ENCODE results near the gene RFTN1. TPM values are rescaled to one million over a fixed set of nuclear protein-coding genes. Genes with fewer than 3 reads are reported as not detected.

RFTN1 gene
- total and polyA plus RNA-seq, 10 of the 15 experiments (the other 5 are each of a cell fraction or from before 2014, with no cell fraction given): 20.6 to 213 (median 147) TPM

GRCh38 chr3:16547561-16548357 is 34.3 kb upstream of the RFTN1 start (continued):
- TF ChIP-seq USF1 (IDR thresholded peaks at IDR 0.05; ENCODE audit: borderline replicate concordance, extremely low read length, insufficient read depth, low read depth, low read length) (no peak), RUNX3 (IDR thresholded peaks at IDR 0.05; ENCODE audit: low read length) (0 out of 2 replicates have a peak, but pooled peaks have one; percentile 9), ZZZ3 (IDR thresholded peaks at IDR 0.05; ENCODE audit: control insufficient read depth, insufficient read length, low read depth) (no peak)

GRCh38 chr3:16546186-16547010 is 32.9 kb upstream of the RFTN1 start:
- in situ Hi-C loops (cut with MboI): no loop called here
- H3K4me3 ChIP-seq: no peak overlapping the region
- intact Hi-C loops (cut with micrococcal nuclease; ENCODE audit: unreplicated experiment): no loop called here
- WGBS (ENCODE audit: insufficient coverage, insufficient replicate concordance, low lambda C conversion rate, missing lambda C conversion rate): 84% methylated on average over 12 of the region's 12 CpGs
- H3K9me3 ChIP-seq (replicated peaks; ENCODE audit: control insufficient read depth, insufficient read depth, low read length): peaks cover 3% of the 10 kb centered on the region
- DNase-seq (ENCODE audit: low read depth, low spot score) (no peak), ATAC-seq (no peak), FAIRE-seq (no peak)
- no peak overlapping the region for H3K27ac ChIP-seq (ENCODE audit: control insufficient read depth, insufficient read depth)
- no TSS peak for BruUV-seq (replicated peaks)
- no peaks in the 10 kb centered on the region for H3K36me3 ChIP-seq (ENCODE audit: control insufficient read depth in 2 of 2, insufficient read depth in 2 of 2, low read length in 1 of 2)
- no peak overlapping the region for H3K4me2 ChIP-seq (ENCODE audit: control insufficient read depth, insufficient read depth)
- ChIA-PET SMC1A (ENCODE audit: uncharacterized antibody, unreplicated experiment) (interaction anchor here (0.6 to 6.0 kb wide), 13 partner anchors 10 to 363 kb away, joined by 3 to 36 read pairs (median 4); partner anchors contain the start of genes DPH3 and OXNAD1), POLR2A (interaction anchor here (0.6 to 2.2 kb wide), 3 partner anchors 26 to 274 kb away, joined by 3 to 7 read pairs (median 4); no protein-coding TSS in a partner anchor), CTCF (interaction anchor here (1.0 to 2.3 kb wide), 5 partner anchors 17 to 277 kb away, joined by 3 to 12 read pairs (median 5); no protein-coding TSS in a partner anchor), RAD21 (ENCODE audit: unreplicated experiment) (interaction anchor here (1.1 to 1.9 kb wide), 7 partner anchors 17 to 261 kb away, joined by 3 to 9 read pairs (median 4); no protein-coding TSS in a partner anchor)
- no peak overlapping the region; the same call in 1 of the 2 replicates for H2AFZ ChIP-seq (ENCODE audit: control insufficient read depth, low read depth, low read length)
- H3K9ac ChIP-seq (ENCODE audit: control insufficient read depth, insufficient read depth, low read length): no peak overlapping the region
- H3K27me3 ChIP-seq (replicated peaks in 1 of 2; ENCODE audit: control insufficient read depth in 2 of 2, insufficient read depth in 2 of 2, low read length in 1 of 2): no peaks in the 10 kb centered on the region
- no peaks in the 10 kb centered on the region; the same call in 1 of the 2 replicates for H3K79me2 ChIP-seq (ENCODE audit: control insufficient read depth, insufficient read depth, low read length)
- no peaks in the 10 kb centered on the region for H4K20me1 ChIP-seq (ENCODE audit: control insufficient read depth, insufficient read depth)
- H3K4me1 ChIP-seq (ENCODE audit: control insufficient read depth, insufficient read depth, low read length): peaks cover 13% of the 10 kb centered on the region
- TF ChIP-seq HSF1 (IDR thresholded peaks at IDR 0.05; ENCODE audit: low read depth, low read length): no peak
- peak; percentile 16; the same call in 1 of the 2 replicates for TF ChIP-seq RUNX3 (IDR thresholded peaks at IDR 0.05; ENCODE audit: low read length)
- no peak for TF ChIP-seq ZNF687 (IDR thresholded peaks at IDR 0.05)
- no peak for TF ChIP-seq KLF5 (IDR thresholded peaks at IDR 0.05; ENCODE audit: partially characterized antibody)
- TF ChIP-seq BCL3 (IDR thresholded peaks at IDR 0.05; ENCODE audit: borderline replicate concordance, insufficient read depth, low read depth, low read length, poor library complexity, severe bottlenecking): no peak
- TF ChIP-seq JUND (IDR thresholded peaks at IDR 0.05; ENCODE audit: low read depth, low read length): no peak
- TF ChIP-seq CREB1 (IDR thresholded peaks at IDR 0.05; ENCODE audit: low read depth): peak; percentile 64; the same call in 1 of the 2 replicates
- TF ChIP-seq CHD1 (IDR thresholded peaks at IDR 0.05; ENCODE audit: low read depth, low read length): no peak
